Skeletal muscle tissue (tissue), 4 donors: Measurements from ENCODE around the gene OR2V1. TPM values are rescaled to one million over a fixed set of nuclear protein-coding genes. Genes with fewer than 3 reads are reported as not detected.
"Not testable (repeated sequence)": the region's sequence is repeated elsewhere in the genome, so short reads cannot be mapped to it uniquely, and the experiment has no call there.

ENCODE experiments used
- H3K27ac ChIP-seq: one replicate; pipeline ENCODE4 v1.7.0; 2013; ENCODE audit warnings: mild to moderate bottlenecking, low read depth, low read length, inconsistent platforms
- H3K27me3 ChIP-seq, 3 donors: one replicate each; pipeline ENCODE4 v1.7.0; 2013; ENCODE audit warnings: low read length in 3 of 3; ENCODE audit not compliant: control insufficient read depth in 3 of 3, insufficient read depth in 3 of 3
- H3K36me3 ChIP-seq, 3 donors: one replicate each; pipeline ENCODE4 v1.7.0; 2013; ENCODE audit warnings: low read length in 3 of 3; ENCODE audit not compliant: control insufficient read depth in 3 of 3, insufficient read depth in 3 of 3
- H3K4me1 ChIP-seq, 3 donors: one replicate each; pipeline ENCODE4 v1.7.0; 2013; ENCODE audit warnings: low read length in 3 of 3, mild to moderate bottlenecking in 3 of 3; ENCODE audit not compliant: control insufficient read depth in 3 of 3, insufficient read depth in 3 of 3
- H3K4me3 ChIP-seq, 3 donors: one replicate each; pipeline ENCODE4 v1.7.0; 2013; ENCODE audit warnings: low read length in 3 of 3
- H3K9ac ChIP-seq, 3 donors: one replicate each; pipeline ENCODE4 v1.7.0; 2013; ENCODE audit warnings: low read length in 3 of 3, mild to moderate bottlenecking in 3 of 3, moderate library complexity in 2 of 3, low read depth in 1 of 3
- H3K9me3 ChIP-seq, 3 donors: one replicate each; pipeline ENCODE4 v1.7.0; 2013; ENCODE audit warnings: low read length in 3 of 3; ENCODE audit not compliant: control insufficient read depth in 3 of 3
- total RNA-seq: library from RNA; depleted of rRNA; stranded (reverse); fragments of >200 nt; gene quantifications from one replicate; pipeline ENCODE4 v1.2.3, GENCODE V29; 2014
- donor health status: Osteomylitis.

Gene OR2V1
- total RNA-seq, 1 donor from 2014 or later: not detected

- no peaks in the 10 kb centered on the region for H3K9me3 ChIP-seq
- no peak overlapping the region for H3K4me3 ChIP-seq
- no peak overlapping the region for H3K27ac ChIP-seq
- peaks cover 35 to 57% (median 50%) of the 10 kb centered on the region in 3 donors for H3K27me3 ChIP-seq
- peaks cover 0 to 5% (median 2%) of the 10 kb centered on the region in 3 donors for H3K4me1 ChIP-seq
- H3K36me3 ChIP-seq: no peaks in the 10 kb centered on the region
- no peak overlapping the region for H3K9ac ChIP-seq
Observed at GRCh38 chr5:181118369-181118768, 12.6 kb downstream of the OR2V1 start.

- H3K4me3 ChIP-seq: no peak overlapping the region
- H3K9me3 ChIP-seq: no peaks in the 10 kb centered on the region
- no peaks in the 10 kb centered on the region for H3K36me3 ChIP-seq
- H3K4me1 ChIP-seq: peaks cover 0 to 2% (median 0%) of the 10 kb centered on the region in 3 donors
- no peak overlapping the region for H3K9ac ChIP-seq
- no peak overlapping the region for H3K27ac ChIP-seq
- peaks cover 37 to 52% (median 49%) of the 10 kb centered on the region in 3 donors for H3K27me3 ChIP-seq
Observed at GRCh38 chr5:181114844-181115778, 15.9 kb downstream of the OR2V1 start.

- H3K36me3 ChIP-seq: no peaks in the 10 kb centered on the region
- H3K27ac ChIP-seq: no peak overlapping the region
- no peak overlapping the region for H3K4me3 ChIP-seq
- no peak overlapping the region for H3K9ac ChIP-seq
- peaks cover 43 to 59% (median 55%) of the 10 kb centered on the region in 3 donors for H3K27me3 ChIP-seq
- H3K4me1 ChIP-seq: peaks cover 0 to 2% (median 0%) of the 10 kb centered on the region in 3 donors
- no peaks in the 10 kb centered on the region for H3K9me3 ChIP-seq
Observed at GRCh38 chr5:181114284-181114843, 16.6 kb downstream of the OR2V1 start.

GRCh38 chr5:181113572-181113971 lies 17.4 kb downstream of the OR2V1 start:
- H3K9me3 ChIP-seq, H3K27ac ChIP-seq, H3K4me1 ChIP-seq, H3K36me3 ChIP-seq, H3K4me3 ChIP-seq, H3K9ac ChIP-seq: not testable (repeated sequence)
- peaks cover 47 to 61% (median 57%) of the 10 kb centered on the region in 3 donors for H3K27me3 ChIP-seq

- Histone ChIP-seq H3K36me3 (no peaks in the 10 kb centered on the region), H3K27ac (no peak overlapping the region), H3K9ac (no peak overlapping the region), H3K9me3 (no peaks in the 10 kb centered on the region), H3K4me3 (no peak overlapping the region), H3K4me1 (peaks cover 0 to 2% (median 0%) of the 10 kb centered on the region in 3 donors), H3K27me3 (peaks cover 54 to 68% (median 67%) of the 10 kb centered on the region in 3 donors)
Observed at GRCh38 chr5:181112476-181112875, 18.5 kb downstream of the OR2V1 start.

GRCh38 chr5:181111010-181111409 lies 20.0 kb downstream of the OR2V1 start:
- Histone ChIP-seq H3K27me3 (peaks cover 66 to 71% (median 67%) of the 10 kb centered on the region in 3 donors), H3K36me3 (no peaks in the 10 kb centered on the region), H3K9ac (no peak overlapping the region), H3K27ac (no peak overlapping the region), H3K4me1 (peaks cover 0 to 2% (median 0%) of the 10 kb centered on the region in 3 donors), H3K9me3 (no peaks in the 10 kb centered on the region), H3K4me3 (no peak overlapping the region)

- Histone ChIP-seq H3K27ac (no peak overlapping the region), H3K27me3 (peaks cover 61 to 64% (median 62%) of the 10 kb centered on the region in 3 donors), H3K9me3 (no peaks in the 10 kb centered on the region), H3K4me3 (no peak overlapping the region), H3K9ac (no peak overlapping the region), H3K36me3 (no peaks in the 10 kb centered on the region), H3K4me1 (no peaks in the 10 kb centered on the region)
Observed at GRCh38 chr5:181109489-181110013, 21.4 kb downstream of the OR2V1 start.

GRCh38 chr5:181108578-181109165 lies 22.3 kb downstream of the OR2V1 start:
- Histone ChIP-seq H3K9me3 (no peaks in the 10 kb centered on the region), H3K36me3 (no peaks in the 10 kb centered on the region), H3K4me3 (no peak overlapping the region), H3K27me3 (peaks cover 57 to 58% (median 57%) of the 10 kb centered on the region in 3 donors), H3K9ac (no peak overlapping the region), H3K4me1 (no peaks in the 10 kb centered on the region), H3K27ac (no peak overlapping the region)

GRCh38 chr5:181107699-181108098 lies 23.3 kb downstream of the OR2V1 start:
- no peak overlapping the region for H3K9ac ChIP-seq
- H3K36me3 ChIP-seq: no peaks in the 10 kb centered on the region
- no peak overlapping the region for H3K27ac ChIP-seq
- H3K27me3 ChIP-seq: peaks cover 57% of the 10 kb centered on the region in 3 donors
- H3K9me3 ChIP-seq: no peaks in the 10 kb centered on the region
- no peaks in the 10 kb centered on the region for H3K4me1 ChIP-seq
- H3K4me3 ChIP-seq: no peak overlapping the region
